GM19238 (cell line): ENCODE results near the gene CD247.
A peak's percentile ranks its signal among the peaks of the same experiment; 100 is the strongest.

Experiments
- DNase-seq: peaks from one replicate; pipeline ENCODE4 v3.0.0; 2011; ENCODE audit warnings: low spot score; ENCODE audit not compliant: insufficient read length

The CD247 gene

GRCh38 chr1:167512046-167512654, 6.2 kb downstream of the CD247 start:
- no peak for DNase-seq

DNA sequence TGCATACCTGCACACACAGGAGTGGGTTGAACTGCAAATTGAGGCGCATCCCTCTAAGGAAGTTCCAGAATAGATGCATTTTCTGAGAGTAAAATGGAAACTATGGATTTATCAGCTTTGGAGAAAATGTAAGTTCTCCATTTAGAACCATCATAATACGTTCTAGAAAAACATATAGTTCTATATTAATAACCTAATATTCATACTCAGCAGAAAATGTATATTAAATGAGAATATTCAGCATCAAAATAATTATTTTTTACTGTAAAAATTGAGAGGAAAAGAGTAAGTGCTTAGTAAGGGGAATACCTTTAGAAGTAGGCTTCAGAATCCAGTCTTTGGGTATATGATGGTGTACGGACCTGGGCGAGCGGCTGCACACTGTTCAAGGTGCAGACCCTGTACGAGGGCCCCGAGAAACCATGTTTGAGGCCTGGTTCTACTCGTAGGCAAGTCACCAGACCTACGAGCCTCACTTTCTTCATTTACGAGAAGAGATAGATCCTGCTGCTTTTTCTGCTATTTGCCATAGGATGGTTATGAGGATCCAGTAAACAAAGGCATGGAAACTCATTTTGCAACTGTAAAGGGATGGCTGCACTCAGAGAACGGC, 6.8 kb downstream of the CD247 start:
- DNase-seq, result no peak

DNA sequence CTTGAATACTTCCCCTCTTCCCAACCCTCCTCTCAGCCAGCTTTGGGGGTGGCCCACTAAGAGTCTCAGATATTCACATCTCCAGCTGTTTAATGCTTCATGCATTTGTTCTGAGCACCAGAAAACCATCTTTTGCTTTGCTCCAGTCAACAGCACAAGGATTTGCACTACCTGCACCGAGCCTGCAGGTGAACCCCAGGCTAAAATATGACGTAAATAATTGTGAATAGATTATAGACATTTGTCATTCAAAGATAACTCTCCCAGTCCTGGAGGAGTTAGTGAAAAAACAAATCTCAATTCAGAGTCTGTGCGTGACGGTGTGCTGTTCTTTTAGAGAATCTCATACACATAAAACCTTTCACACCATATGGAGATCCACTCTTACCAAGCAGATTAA, 7.4 kb downstream of the CD247 start:
- no peak for DNase-seq

- DNase-seq, result no peak
Measured at GRCh38 chr1:167510244-167510643, 8.1 kb downstream of the CD247 start.

DNA sequence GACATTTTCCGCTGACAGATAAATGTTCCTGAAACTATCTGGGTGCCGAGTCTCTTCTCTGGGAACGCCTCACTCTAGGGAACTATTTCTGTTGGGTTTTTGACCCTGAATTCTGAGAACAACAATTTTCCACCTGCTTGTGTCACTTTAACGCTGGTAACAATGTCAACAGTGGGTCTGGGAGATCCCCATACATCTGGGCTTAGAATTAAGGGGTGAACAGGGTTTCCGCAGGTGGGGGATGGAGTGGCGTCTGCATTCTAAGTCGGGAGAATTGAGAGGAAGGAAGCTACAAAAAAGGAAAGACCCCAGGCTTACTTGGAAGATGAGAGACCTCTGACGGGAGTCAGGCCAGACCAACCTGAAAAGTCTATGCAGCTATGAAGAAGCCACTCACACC, 8.7 kb downstream of the CD247 start:
- no peak for DNase-seq

DNA sequence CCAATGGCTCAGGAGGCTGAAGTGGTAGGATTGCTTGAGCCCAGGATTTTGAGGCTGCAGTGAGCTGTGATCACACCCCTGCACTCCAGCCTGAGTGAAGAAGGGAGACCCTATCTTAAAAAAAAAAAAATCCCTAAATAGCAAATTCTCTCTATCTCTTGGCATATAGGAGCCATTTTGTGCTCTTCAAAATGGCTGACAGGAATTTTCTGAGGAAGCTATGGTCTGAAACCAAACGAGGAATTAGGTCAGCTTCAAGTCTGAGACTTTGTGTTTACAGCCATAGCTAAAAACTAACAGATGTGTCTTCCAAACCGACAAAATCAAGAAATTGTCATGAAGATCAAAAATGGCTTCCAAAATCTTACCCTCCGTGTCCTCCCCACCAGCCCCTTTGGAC, 10.6 kb downstream of the CD247 start:
- no peak for DNase-seq

DNA sequence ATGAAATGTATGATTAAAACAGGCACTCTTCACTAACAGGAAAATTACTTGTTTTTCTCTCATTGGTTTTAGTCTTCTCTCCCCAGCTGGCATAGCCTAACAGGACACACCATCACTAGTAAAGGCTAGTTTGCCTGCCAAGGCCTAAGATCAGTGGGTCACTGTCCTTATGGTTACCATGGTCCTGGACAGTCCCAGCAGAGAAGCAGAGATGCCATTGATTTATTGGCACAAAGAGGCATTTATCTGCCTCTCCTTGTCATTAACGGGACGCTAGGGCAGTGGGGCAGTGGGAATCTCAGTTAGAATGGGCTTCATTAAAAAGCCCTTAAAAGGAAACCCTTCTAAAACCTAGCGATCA, 13.9 kb downstream of the CD247 start:
- DNase-seq, result no peak

- no peak for DNase-seq
Measured at GRCh38 chr1:167503626-167504466, 14.5 kb downstream of the CD247 start.

- no peak for DNase-seq
Measured at GRCh38 chr1:167502719-167503462, 15.4 kb downstream of the CD247 start.

DNA sequence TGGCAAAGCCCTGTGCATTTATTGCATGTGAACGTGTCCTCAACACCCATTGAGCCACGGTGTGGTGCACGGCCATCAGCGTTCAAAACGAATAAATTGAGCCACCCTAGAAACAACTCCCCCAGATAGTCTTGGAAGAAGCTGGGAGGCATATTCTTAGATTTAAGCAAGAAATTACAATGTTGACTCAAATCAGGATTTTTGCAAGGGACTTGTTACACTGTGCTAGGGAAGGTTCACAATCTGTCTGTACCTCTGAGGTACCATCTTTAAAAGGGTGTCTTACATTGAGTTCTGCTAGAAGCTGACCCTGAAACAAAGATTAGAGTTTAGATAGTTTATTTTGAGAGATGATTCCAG, 16.2 kb downstream of the CD247 start:
- no peak for DNase-seq

GRCh38 chr1:167501515-167502191, 16.7 kb downstream of the CD247 start:
- no peak for DNase-seq

GRCh38 chr1:167500283-167500860, 18.0 kb downstream of the CD247 start:
- no peak for DNase-seq

- peak; percentile 75 for DNase-seq
Measured at GRCh38 chr1:167499664-167500101, 18.6 kb downstream of the CD247 start.

DNA sequence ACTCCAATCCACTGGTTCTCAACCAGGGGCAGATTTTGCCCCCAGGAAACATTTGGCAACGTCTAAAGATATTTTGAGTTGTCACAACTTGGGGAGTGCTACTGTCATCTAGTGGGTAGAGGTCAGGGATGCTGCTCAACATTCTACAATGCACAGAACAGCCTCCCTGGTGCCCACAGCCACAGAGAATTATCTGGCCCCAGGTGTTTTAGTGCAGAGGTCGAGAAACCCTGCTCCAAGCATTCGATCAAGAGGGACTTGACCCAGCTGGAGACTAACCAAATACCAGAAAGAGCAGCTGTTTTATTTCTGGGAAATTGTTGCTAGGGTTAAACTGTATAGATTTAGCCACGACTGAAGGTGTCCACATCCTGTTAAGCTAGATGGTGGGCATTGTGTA, 19.2 kb downstream of the CD247 start:
- no peak for DNase-seq

- DNase-seq, result no peak
Measured at GRCh38 chr1:167496797-167497619, 21.3 kb downstream of the CD247 start.

DNA sequence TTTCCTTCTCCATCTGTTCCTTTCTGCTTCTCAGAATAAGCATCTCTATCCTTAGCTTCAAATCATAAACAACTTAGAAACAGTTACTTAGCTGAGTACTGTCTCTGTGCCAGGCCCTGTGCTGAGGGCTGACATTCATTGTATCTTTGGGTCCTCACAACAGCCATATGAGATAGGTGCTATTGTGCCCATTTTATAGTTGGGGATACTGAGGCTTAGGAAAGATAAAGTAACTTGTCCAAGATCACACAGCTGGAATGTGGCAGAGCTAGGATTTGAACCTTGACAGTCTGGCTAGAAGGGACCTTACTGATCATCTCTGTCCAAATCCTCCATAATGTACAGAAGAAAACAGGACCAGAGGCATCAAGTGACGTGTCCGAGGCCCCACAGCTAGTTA, 25.0 kb downstream of the CD247 start:
- no peak for DNase-seq

GRCh38 chr1:167492481-167492910, 25.8 kb downstream of the CD247 start:
- DNase-seq, result no peak

DNA sequence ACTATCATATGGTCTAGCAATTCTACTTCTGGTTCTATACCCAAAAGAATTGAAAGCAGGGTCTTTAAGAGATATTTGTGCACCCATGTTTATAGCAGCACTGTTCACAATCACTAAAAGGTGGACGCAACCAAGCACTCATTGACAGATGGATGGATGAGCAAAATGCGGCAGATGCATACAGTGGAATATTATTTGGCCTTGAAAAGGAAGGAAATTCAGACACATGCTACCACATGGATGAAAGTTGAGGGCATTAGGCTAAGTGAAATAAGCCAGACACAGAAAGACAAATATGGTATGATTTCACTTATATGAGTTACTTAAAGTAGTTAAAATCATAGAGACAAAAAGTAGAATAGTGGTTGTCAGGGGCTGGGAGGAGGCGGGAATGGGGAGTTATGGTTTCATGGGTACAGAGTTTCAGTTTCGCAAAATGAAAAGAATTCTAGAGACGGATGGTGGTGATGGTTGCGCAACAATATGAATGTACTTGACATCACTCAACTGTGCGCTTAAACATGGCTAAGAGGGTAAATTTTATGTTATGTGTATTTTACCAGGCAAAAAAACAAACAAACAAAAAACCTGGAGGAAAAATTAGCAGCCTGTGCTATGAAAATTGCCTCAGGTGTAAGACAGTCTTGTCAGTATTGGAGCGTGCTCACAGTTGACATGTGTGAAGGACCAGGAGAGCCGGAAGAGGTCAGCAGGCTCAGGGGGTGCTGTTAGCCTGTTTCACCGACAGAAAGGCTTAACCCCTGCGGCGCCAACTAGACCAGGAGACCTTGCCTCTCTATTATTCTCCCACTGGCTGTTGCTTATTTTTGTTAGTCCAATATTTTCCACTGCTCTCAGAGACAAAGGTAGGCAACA, 26.5 kb downstream of the CD247 start:
- no peak for DNase-seq

DNA sequence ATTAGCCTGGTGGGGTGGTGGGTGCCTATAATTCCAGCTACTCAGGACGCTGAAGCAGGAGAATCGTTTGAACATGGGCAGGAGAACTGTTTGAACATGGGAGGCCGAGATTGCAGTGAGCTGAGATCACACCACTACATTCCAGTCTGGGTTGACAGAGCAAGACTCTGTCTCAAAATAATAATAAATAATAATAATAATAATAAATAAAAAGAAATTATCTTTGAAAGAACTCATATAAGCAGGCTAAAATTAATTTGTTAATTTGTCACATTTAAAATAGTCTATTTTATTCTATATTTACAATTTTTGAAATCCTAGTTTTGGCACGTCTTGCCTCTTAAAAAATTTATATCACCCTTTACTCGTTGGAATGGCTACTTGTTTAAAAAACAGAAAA, 27.6 kb downstream of the CD247 start:
- no peak for DNase-seq
